Activated CD4-positive, alpha-beta T cell treated with anti-CD3 and anti-CD28 coated beads for 48 hours (primary cell): Measurements from ENCODE around the gene KCNIP1.

Experiments
- DNase-seq: peaks from one replicate; pipeline ENCODE4 v3.0.0-alpha.2; 2020

Gene KCNIP1

GRCh38 chr5:170631466-170632195 lies 127.8 kb downstream of the KCNIP1 start:
- no peak for DNase-seq

- DNase-seq = peak; percentile 16
Measured at GRCh38 chr5:170632266-170632984, 128.6 kb downstream of the KCNIP1 start.

GRCh38 chr5:170632985-170633234 lies 129.1 kb downstream of the KCNIP1 start:
- peak; percentile 66 for DNase-seq

- DNase-seq = peak; percentile 8
Measured at GRCh38 chr5:170633235-170634081, 129.6 kb downstream of the KCNIP1 start.

- DNase-seq = no peak
Measured at GRCh38 chr5:170634256-170634990, 130.6 kb downstream of the KCNIP1 start.

GRCh38 chr5:170635706-170636105 lies 131.9 kb downstream of the KCNIP1 start:
- no peak for DNase-seq

GRCh38 chr5:170636206-170636605 lies 132.4 kb downstream of the KCNIP1 start:
- DNase-seq = no peak

- no peak for DNase-seq
Measured at GRCh38 chr5:170636801-170637477, 133.1 kb downstream of the KCNIP1 start.

GRCh38 chr5:170638051-170638450 lies 134.2 kb downstream of the KCNIP1 start:
- DNase-seq = no peak

- peak; percentile 85 for DNase-seq
Measured at GRCh38 chr5:170638454-170639220, 134.8 kb downstream of the KCNIP1 start.

GRCh38 chr5:170639221-170639925 lies 135.6 kb downstream of the KCNIP1 start:
- no peak for DNase-seq

- DNase-seq = no peak
Measured at GRCh38 chr5:170640731-170641588, 137.1 kb downstream of the KCNIP1 start.

- DNase-seq = no peak
Measured at GRCh38 chr5:170641589-170642031, 137.8 kb downstream of the KCNIP1 start.

GRCh38 chr5:170642066-170642735 lies 138.4 kb downstream of the KCNIP1 start:
- no peak for DNase-seq

- no peak for DNase-seq
Measured at GRCh38 chr5:170642776-170643436, 139.1 kb downstream of the KCNIP1 start.

- no peak for DNase-seq
Measured at GRCh38 chr5:170643591-170643990, 139.8 kb downstream of the KCNIP1 start.

GRCh38 chr5:170644501-170644900 lies 140.7 kb downstream of the KCNIP1 start:
- no peak for DNase-seq

- DNase-seq = no peak
Measured at GRCh38 chr5:170648541-170648940, 144.7 kb downstream of the KCNIP1 start.

- no peak for DNase-seq
Measured at GRCh38 chr5:170650850-170651249, 147.0 kb downstream of the KCNIP1 start.
